H9 (cell line): ENCODE results near the gene DIP2A. TPM values are rescaled to one million over a fixed set of nuclear protein-coding genes. Genes with fewer than 3 reads are reported as not detected.

Experiments
- DNase-seq: peaks from one replicate; pipeline ENCODE4 v3.0.0-alpha.2; 2017
- H2AFZ ChIP-seq: one replicate; pipeline ENCODE4 v1.6.1; 2013; ENCODE audit warnings: mild to moderate bottlenecking, low read length, control low read depth, moderate library complexity
- H2AK5ac ChIP-seq: 2 replicates; pipeline ENCODE4 v1.6.1; 2013; ENCODE audit warnings: low read length, control low read depth, mixed read lengths; ENCODE audit not compliant: insufficient read length
- H2BK120ac ChIP-seq: one replicate; pipeline ENCODE4 v1.6.1; 2013; ENCODE audit warnings: low read depth, mild to moderate bottlenecking, low read length, control low read depth, inconsistent platforms; ENCODE audit not compliant: poor library complexity, severe bottlenecking
- H2BK12ac ChIP-seq: 2 replicates; pipeline ENCODE4 v1.6.1; 2013; ENCODE audit warnings: low read length, control low read depth, mixed read lengths, low read depth; ENCODE audit not compliant: insufficient read length
- H2BK15ac ChIP-seq: 2 replicates; pipeline ENCODE4 v1.6.1; 2013; ENCODE audit warnings: low read depth, low read length, control low read depth
- H2BK20ac ChIP-seq: one replicate; pipeline ENCODE4 v1.6.1; 2013; ENCODE audit warnings: low read depth, mild to moderate bottlenecking, low read length, control low read depth, inconsistent platforms; ENCODE audit not compliant: poor library complexity, severe bottlenecking
- H2BK5ac ChIP-seq: 2 replicates; pipeline ENCODE4 v1.6.1; 2013; ENCODE audit warnings: low read length, control low read depth, mixed read lengths; ENCODE audit not compliant: insufficient read length
- H3K14ac ChIP-seq: 2 replicates; pipeline ENCODE4 v1.6.1; 2013; ENCODE audit warnings: low read length, control low read depth; ENCODE audit not compliant: insufficient read depth
- H3K18ac ChIP-seq: 2 replicates; pipeline ENCODE4 v1.6.1; 2013; ENCODE audit warnings: low read depth, mild to moderate bottlenecking, mixed read lengths, low read length, control low read depth; ENCODE audit not compliant: insufficient read length
- H3K23ac ChIP-seq: 2 replicates; pipeline ENCODE4 v1.6.1; 2013; ENCODE audit warnings: low read length, control low read depth, mixed read lengths, low read depth; ENCODE audit not compliant: insufficient read length
- H3K23me2 ChIP-seq: 2 replicates; pipeline ENCODE4 v1.6.1; 2013; ENCODE audit warnings: low read depth, mild to moderate bottlenecking, mixed read lengths, low read length, control low read depth; ENCODE audit not compliant: insufficient read length, poor library complexity, severe bottlenecking
- H3K27ac ChIP-seq: 2 replicates; pipeline ENCODE4 v1.5.1; 2013; ENCODE audit warnings: low read length, control low read depth, mixed read lengths, low read depth; ENCODE audit not compliant: insufficient read length
- H3K27me3 ChIP-seq: 2 replicates; pipeline ENCODE4 v1.6.1; 2013; ENCODE audit warnings: low read length, control low read depth, inconsistent platforms; ENCODE audit not compliant: insufficient read depth
- H3K4ac ChIP-seq: 2 replicates; pipeline ENCODE4 v1.6.1; 2013; ENCODE audit warnings: low read depth, mild to moderate bottlenecking, control low read depth, inconsistent platforms, low read length, moderate library complexity
- H3K4me1 ChIP-seq: 2 replicates; pipeline ENCODE4 v1.6.1; 2013; ENCODE audit warnings: low read length, control low read depth, inconsistent platforms; ENCODE audit not compliant: insufficient read depth
- H3K4me2 ChIP-seq: 2 replicates; pipeline ENCODE4 v1.6.1; 2013; ENCODE audit warnings: low read length, control low read depth, mixed read lengths; ENCODE audit not compliant: insufficient read length, insufficient read depth
- H3K56ac ChIP-seq: 2 replicates; pipeline ENCODE4 v1.6.1; 2013; ENCODE audit warnings: low read depth, mild to moderate bottlenecking, mixed read lengths, low read length, control low read depth; ENCODE audit not compliant: insufficient read length
- H3K79me1 ChIP-seq: 2 replicates; pipeline ENCODE4 v1.6.1; 2013; ENCODE audit warnings: low read depth, mild to moderate bottlenecking, moderate library complexity, low read length, control low read depth, inconsistent platforms; ENCODE audit not compliant: insufficient read depth, poor library complexity, severe bottlenecking
- H3K79me2 ChIP-seq: 2 replicates; pipeline ENCODE4 v1.6.1; 2013; ENCODE audit warnings: low read length, control low read depth, inconsistent platforms; ENCODE audit not compliant: insufficient read depth
- H3K9ac ChIP-seq: 2 replicates; pipeline ENCODE4 v1.6.1; 2013; ENCODE audit warnings: low read length, control low read depth, mixed read lengths; ENCODE audit not compliant: insufficient read length; ENCODE audit errors: extremely low read depth
- H3K9me3 ChIP-seq: one replicate; pipeline ENCODE4 v1.6.1; 2013; ENCODE audit warnings: low read depth, low read length, inconsistent platforms; ENCODE audit not compliant: control insufficient read depth
- H3T11ph ChIP-seq: one replicate; pipeline ENCODE4 v1.6.1; 2013; ENCODE audit warnings: mild to moderate bottlenecking, low read length, control low read depth, inconsistent platforms
- H4K20me1 ChIP-seq: one replicate; pipeline ENCODE4 v1.6.1; 2013; ENCODE audit not compliant: control insufficient read depth, insufficient read length, insufficient read depth
- H4K5ac ChIP-seq: 2 replicates; pipeline ENCODE4 v1.6.1; 2013; ENCODE audit warnings: low read depth, mild to moderate bottlenecking, mixed read lengths, low read length, control low read depth; ENCODE audit not compliant: insufficient read length
- H4K8ac ChIP-seq: replicated peaks from 2 replicates; pipeline ENCODE4 v1.6.1; 2013; ENCODE audit warnings: low read length, control low read depth, mixed read lengths, low read depth; ENCODE audit not compliant: insufficient read length
- H4K91ac ChIP-seq: 2 replicates; pipeline ENCODE4 v1.6.1; 2013; ENCODE audit warnings: low read depth, mild to moderate bottlenecking, moderate library complexity, mixed read lengths, low read length, control low read depth; ENCODE audit not compliant: insufficient read length
- H3K27ac Mint-ChIP-seq, 3 experiments: 2 replicates in 2 of 3; 3 replicates in 1 of 3; pipeline ENCODE4 v1.8.0; 2020 to 2021; ENCODE audit warnings: mixed read lengths in 3 of 3, mild to moderate bottlenecking in 1 of 3, moderate library complexity in 1 of 3
- H3K27me3 Mint-ChIP-seq: 2 replicates; pipeline ENCODE4 v1.8.0; 2021; ENCODE audit warnings: low read depth, mild to moderate bottlenecking, moderate library complexity, mixed read lengths
- H3K36me3 Mint-ChIP-seq, 3 experiments: 2 replicates in 2 of 3; 3 replicates in 1 of 3; pipeline ENCODE4 v1.8.0; 2020 to 2021; ENCODE audit warnings: low read depth in 3 of 3, mixed read lengths in 3 of 3; ENCODE audit not compliant: insufficient read depth in 1 of 3
- H3K4me1 Mint-ChIP-seq, 2 experiments: 2 replicates each; pipeline ENCODE4 v1.8.0; 2020; ENCODE audit warnings: mixed read lengths in 2 of 2
- H3K4me3 Mint-ChIP-seq, 2 experiments: 2 replicates in 1 of 2; 3 replicates in 1 of 2; pipeline ENCODE4 v1.8.0; 2020 to 2021; ENCODE audit warnings: mild to moderate bottlenecking in 2 of 2, mixed read lengths in 2 of 2, moderate library complexity in 1 of 2
- H3K9me3 Mint-ChIP-seq, 2 experiments: 2 replicates in 1 of 2; 3 replicates in 1 of 2; pipeline ENCODE4 v1.8.0; 2020; ENCODE audit warnings: mild to moderate bottlenecking in 2 of 2, mixed read lengths in 2 of 2, moderate library complexity in 1 of 2
- CTCF ChIP-seq: fragments of 200-600 bp; sonication (generic); conservative IDR thresholded peaks from 3 replicates; pipeline ENCODE4 v1.8.0; 2021; ENCODE audit warnings: antibody characterized with exemption, mild to moderate bottlenecking
- WGBS: extraction: QIAGEN DNeasy Blood & Tissue Kit; methylation state at CpG from one replicate; pipeline ENCODE4 v1.1.7; 2013; ENCODE audit warnings: missing lambda C conversion rate, low lambda C conversion rate, mixed read lengths; ENCODE audit not compliant: insufficient read length; ENCODE audit errors: extremely low coverage; 5-methylcytosine and 5-hydroxymethylcytosine counted together
- total RNA-seq: library from RNA; stranded (reverse); gene quantifications from 2 replicates; pipeline ENCODE4 v1.2.1, GENCODE V29; 2021

Gene DIP2A
- total RNA-seq, 1 experiment from 2014 or later, result 25.2 TPM

- H3K79me1 ChIP-seq, result no peaks in the 10 kb centered on the region
- peaks cover 6 to 8% of the 10 kb centered on the region in 2 experiments for H3K4me1 Mint-ChIP-seq
Measured at GRCh38 chr21:46441961-46442498, 16.7 kb upstream of the DIP2A start.

More at GRCh38 chr21:46441961-46442498, 16.7 kb upstream of the DIP2A start:
- Histone ChIP-seq H3K23me2 (no peaks in the 10 kb centered on the region), H4K20me1 (no peaks in the 10 kb centered on the region), H4K5ac (no peak overlapping the region), H3K9me3 (no peaks in the 10 kb centered on the region), H2BK120ac (no peak overlapping the region), H3K79me2 (no peaks in the 10 kb centered on the region), H2AK5ac (no peak overlapping the region), H3K4me1 (no peaks in the 10 kb centered on the region), H3K14ac (no peak overlapping the region), H3K4ac (no peak overlapping the region), H3T11ph (no peak overlapping the region), H3K56ac (no peak overlapping the region), H2AFZ (no peak overlapping the region), H2BK12ac (no peak overlapping the region), H3K23ac (no peak overlapping the region), H2BK20ac (no peak overlapping the region), H3K27me3 (no peaks in the 10 kb centered on the region), H4K91ac (no peak overlapping the region), H3K18ac (no peak overlapping the region), H4K8ac (no peak overlapping the region), H3K9ac (no peak overlapping the region), H3K27ac (no peak overlapping the region), H2BK15ac (no peak overlapping the region), H2BK5ac (no peak overlapping the region), H3K4me2 (no peak overlapping the region)
- Mint-ChIP-seq H3K27ac (peak overlapping the region in 2 of 3 experiments; percentile 69; a peak in 3 of 7 replicates), H3K36me3 (peaks cover 40 to 85% (median 81%) of the 10 kb centered on the region in 3 experiments), H3K27me3 (no peaks in the 10 kb centered on the region), H3K4me3 (no peak overlapping the region; a peak in 1 of 5 replicates), H3K9me3 (no peaks in the 10 kb centered on the region)
- TF ChIP-seq CTCF, result no peak
- DNase-seq, result no peak
- WGBS, result no CpG with 5 or more reads among the region's 23 CpGs
